ENCODE measurements around the gene KRTAP10-6.
"Not testable (repeated sequence)": the region's sequence is repeated elsewhere in the genome, so short reads cannot be mapped to it uniquely, and the experiment has no call there.

The KRTAP10-6 gene

DNA sequence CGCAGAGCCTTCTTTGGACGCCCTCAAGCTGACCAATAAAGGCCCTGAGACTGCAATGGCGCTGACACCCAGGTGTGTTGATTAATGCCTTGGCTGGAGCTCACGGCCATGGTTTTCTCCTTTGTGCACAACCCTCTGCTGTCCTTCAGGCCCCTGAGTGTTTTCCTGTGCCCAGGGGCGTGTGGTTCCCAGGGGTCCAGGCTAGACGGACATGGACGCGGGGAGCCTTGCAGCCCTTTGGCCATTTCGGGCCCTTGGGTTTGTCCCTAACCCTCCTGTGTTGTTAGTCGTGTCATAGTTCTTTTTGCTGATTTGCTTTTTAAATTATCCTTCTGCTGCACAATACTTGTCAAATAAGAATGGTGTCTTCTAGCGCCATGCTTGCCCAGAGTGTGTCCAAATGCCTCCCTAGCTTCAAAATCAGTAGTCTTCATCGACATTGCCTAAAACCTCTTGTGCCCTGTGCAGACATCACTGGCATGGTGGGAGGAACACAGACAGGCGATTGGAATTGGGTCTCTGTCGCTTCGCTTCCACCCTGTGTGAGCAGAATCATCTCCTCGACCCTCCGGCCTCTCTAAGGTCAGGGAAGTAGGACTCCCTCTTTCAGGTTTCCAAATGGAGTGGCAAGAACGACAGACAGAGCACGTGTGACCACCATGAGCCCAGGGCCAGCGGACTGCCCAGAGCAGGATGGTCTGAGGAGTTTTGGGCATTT is 16.8 kb downstream of the KRTAP10-6 start:
- DNase-seq, result no peak

DNA sequence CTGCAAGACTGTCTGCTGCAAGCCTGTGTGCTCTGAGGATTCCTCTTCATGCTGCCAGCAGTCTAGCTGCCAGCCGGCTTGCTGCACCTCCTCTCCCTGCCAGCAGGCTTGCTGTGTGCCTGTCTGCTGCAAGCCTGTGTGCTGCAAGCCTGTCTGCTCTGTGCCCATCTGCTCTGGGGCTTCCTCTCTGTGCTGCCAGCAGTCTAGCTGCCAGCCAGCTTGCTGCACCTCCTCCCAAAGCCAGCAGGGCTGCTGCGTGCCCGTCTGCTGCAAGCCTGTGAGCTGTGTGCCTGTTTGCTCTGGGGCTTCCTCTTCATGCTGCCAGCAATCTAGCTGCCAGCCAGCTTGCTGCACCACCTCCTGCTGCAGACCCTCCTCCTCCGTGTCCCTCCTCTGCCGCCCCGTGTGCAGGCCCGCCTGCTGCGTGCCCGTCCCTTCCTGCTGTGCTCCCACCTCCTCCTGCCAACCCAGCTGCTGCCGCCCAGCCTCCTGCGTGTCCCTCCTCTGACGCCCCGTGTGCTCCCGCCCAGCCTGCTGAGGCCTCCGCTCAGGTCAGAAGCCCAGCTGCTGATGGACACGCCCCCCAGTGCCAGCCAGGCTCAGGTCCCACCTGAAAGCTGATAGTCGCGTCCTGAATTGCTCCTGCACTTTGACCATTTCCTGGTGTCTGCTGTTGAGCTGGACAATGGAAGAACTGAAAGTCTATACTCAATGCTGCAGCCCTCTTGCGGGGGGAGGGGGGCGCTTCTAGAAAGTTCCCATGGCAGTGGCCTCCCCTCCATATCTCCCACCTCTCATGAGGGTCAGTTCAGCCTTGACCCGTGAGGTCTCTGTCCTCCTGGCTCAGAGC is 17.6 kb downstream of the KRTAP10-6 start:
- no peak for DNase-seq

DNA sequence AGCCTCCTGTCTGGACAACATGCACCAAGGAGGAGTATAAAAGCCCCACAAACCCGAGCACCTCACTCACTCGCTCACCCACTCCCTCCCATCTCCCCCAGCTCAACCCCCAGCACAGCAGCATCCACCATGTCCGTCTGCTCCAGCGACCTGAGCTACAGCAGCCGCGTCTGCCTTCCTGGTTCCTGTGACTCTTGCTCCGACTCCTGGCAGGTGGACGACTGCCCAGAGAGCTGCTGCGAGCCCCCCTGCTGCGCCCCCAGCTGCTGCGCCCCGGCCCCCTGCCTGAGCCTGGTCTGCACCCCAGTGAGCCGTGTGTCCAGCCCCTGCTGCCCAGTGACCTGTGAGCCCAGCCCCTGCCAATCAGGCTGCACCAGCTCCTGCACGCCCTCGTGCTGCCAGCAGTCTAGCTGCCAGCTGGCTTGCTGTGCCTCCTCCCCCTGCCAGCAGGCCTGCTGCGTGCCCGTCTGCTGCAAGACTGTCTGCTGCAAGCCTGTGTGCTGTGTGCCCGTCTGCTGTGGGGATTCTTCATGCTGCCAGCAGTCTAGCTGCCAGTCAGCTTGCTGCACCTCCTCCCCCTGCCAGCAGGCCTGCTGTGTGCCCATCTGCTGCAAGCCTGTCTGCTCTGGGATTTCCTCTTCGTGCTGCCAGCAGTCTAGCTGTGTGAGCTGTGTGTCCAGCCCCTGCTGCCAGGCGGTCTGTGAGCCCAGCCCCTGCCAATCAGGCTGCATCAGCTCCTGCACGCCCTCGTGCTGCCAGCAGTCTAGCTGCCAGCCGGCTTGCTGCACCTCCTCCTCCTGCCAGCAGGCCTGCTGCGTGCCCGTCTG is 18.5 kb downstream of the KRTAP10-6 start, which contains the start of gene KRTAP10-4:
TSS of gene KRTAP10-4 (plus strand) at position 100 of the 827 bp plus-strand sequence. CDS start at position 130, 30 bp downstream.
- DNase-seq, result not testable (repeated sequence)

DNA sequence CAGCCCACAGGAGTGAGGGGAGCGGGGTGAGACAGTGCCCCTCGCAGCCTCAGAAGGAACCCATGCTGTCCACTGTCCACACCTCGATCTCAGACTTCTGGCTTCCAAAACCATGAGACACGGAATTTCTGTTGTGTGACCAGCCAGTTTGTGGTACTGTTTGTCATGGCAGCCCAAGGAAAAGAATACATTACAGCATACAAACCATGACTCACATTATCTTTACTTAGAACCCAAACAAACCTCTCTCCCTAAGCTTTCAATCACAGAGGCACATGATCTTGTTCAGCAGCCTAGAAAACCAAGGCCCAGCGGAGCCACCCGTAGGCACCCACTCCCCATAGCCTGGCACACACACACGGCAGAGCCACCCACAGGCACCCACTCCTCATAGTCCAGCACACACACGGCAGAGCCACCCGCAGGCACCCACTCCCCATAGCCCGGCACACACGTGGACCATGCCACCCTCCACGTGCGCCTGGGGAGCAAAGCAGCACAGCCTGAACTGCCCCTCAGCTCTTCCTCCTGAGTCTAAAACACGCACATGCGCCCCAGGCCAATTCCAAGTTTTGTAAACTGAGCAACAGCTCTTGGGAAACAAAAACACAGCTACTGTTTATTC is 19.2 kb downstream of the KRTAP10-6 start:
- no peak for DNase-seq

DNA sequence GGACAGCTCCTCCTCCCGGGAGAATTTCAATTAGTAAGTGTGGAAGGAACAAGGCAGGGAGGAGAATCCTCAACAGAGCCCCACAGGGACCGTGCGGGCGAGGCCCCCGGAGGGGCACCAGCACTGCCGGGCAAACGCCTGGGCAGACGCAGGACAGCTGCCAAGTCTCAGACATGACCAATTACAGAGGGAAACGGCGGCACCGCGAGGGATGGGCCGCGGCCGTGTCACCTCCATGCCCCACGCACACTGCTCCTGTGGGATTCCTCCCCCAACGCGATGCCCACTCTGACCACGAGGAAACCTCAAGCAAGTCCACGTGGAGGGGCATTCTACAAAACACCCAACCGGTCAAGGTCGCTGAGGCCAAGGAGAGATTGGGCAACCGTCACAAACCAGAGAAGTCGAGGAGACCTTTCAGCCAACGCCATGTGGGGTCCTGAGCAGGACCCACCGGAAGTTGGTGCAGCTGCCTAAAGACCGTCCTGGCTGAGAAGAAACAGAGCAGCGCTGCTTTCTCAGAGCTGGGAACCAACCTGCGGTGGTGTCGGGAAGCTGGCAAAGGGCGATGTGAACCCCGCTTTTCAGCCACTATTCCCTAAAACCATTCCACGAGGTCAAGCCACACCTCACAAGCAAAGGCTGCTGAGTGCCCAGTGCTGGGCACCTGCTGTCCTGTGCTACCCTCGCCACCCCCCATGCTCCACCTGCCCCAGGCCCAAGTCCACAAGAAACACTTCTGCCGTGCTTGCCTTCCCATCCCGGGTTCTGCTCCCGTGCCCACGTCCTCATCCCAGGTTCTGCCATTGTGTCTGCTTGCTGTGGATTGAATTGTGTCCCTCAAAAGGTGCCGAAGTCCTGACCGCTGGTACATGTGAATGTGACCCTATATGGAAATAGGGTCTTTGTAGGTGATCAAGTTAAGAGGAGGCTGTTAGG is 20.2 kb downstream of the KRTAP10-6 start:
- DNase-seq, result no peak

DNA sequence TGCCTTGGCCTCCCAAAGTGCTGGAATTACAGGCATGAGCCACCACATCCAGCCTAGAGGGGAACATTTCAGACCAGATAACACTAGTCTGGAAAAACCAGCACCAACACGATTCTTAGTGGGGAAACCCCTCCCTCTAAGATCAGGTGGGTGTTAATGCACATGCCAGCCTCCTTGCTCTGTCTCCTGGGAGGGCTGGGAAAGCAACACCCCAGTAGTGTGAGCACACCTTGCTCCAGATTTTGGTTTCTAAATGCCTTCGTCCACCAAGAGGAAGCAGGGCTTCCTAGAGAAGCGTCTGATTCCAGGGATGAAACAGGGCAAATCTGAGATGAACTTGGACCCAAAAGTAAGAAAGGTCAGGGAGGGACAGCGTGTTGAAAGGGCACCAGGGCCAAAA is 21.0 kb downstream of the KRTAP10-6 start:
- no peak for DNase-seq

DNA sequence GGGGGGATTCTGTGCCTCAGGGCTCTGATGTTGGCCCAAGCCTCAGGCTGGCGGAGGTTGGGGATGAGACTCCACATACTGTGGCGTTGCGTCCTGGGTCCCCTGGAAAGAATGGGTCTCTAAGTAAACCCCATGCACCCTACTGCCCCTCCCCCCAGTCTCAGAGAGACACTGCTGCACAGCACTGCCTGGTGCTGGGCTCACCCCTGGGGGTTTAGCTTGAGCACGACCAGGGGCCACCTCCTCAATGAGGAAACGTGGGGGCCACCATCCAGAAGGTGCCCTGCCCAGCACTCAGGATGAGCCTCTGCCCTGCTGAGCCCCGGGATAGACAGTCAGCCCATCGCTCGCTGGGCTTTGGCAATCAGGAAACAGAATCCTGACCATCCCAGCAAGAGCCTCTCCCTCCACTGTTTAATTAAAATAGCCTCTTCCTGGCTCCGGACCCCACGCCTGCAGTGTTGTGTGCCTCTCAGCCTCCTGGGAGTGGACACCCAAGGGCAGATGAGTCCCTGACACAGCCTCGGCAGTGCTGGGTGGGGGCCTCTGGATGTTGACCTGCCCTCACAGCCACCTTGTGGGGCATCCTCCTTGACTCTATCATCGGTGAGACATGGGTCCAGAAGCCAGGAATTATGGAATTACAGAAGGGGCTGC is 22.3 kb downstream of the KRTAP10-6 start:
- no peak for DNase-seq

DNA sequence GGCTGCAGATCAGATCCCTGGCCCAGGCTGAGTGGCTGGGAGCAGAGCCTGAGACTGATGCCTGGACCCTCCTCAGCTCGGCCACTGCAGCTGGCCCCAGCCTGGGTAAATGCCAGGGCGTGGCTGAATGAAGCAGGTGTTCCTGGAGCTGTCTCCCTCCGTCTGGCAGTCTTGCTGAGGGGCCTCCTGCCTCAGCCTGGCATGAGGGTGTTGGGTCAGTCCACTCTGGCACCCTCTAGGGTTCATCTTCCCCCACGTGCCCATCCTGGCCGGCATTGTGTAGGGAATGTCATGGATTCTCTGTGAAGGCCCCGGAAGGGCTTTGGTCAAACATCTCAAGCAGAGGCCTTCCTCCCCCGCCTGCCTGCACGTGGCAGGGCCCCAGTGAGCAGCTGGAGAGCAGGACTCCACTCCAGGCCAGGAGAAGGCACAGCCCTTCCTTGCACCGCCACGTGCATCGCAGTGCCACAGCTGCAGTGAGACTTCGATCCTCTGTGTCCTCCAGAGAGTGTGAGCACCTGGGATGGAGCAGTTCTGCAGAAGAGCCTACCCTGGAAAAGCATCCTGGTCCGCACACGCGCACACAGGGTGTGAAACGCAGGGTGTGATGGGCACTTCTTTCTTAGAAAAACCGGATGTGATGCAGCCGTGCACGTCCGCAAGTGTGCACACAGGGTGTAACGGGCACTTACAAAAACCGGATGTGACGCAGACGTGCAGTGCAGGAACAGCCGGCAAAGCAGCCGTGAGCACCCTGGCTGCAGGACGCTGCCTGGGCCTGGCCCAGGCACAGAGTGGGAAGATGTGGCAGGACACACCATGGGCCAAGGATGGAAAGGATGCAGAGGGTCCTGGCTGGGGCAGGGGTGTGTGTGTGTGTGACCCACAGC is 23.4 kb downstream of the KRTAP10-6 start:
- DNase-seq, result no peak

DNA sequence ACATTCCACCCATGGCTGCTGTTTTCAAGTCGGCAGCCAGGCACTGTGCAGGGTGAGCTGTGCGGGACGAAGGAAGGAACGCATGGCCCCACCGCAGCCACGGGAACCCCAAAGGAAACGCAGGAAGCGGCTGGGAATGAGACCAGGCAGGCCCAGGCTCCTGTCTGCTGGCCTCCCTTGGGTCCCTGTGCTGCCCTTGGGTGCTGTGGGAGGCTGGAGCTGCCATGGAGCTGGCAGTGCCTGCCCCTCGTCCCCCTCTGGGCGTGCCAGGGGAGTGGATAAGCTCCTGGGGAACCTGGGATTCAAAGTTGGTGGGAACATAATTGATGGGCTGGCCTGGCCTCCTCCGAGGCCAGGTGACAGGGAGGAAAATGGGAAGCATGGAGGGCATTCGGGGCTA is 24.0 kb downstream of the KRTAP10-6 start:
- no peak for DNase-seq

DNA sequence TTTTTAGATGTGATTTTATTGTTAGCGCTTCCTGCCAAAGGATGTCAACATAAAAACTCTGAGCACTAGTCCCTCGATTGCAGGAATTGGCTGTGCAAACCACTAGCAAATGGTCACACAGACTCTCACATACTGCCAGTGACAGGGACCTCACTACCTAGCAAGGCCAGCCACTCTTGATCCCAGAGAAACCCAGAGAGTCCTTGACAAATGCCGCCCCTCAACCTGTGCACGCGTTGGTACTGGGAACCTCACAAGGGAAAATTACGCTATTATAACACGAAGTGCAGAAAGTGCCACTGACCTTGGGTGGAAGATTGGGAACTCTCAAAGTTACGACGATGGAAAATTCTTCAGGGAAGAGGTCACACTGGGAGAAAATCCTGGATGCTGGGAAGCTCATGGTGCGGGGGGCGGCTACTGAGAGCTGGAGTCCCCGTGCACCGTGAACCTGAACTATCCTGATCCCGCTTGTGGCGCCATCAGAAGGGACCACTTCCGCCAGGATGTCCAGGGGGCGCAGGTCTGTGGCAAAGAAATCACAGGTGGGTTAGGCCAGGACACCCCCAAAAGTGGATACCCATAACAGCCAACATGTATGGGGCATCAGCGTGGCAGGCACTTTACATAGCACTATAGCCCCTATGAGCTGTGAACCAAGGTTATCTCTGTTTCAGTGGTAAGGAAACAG is 24.7 kb downstream of the KRTAP10-6 start:
- no peak for DNase-seq

DNA sequence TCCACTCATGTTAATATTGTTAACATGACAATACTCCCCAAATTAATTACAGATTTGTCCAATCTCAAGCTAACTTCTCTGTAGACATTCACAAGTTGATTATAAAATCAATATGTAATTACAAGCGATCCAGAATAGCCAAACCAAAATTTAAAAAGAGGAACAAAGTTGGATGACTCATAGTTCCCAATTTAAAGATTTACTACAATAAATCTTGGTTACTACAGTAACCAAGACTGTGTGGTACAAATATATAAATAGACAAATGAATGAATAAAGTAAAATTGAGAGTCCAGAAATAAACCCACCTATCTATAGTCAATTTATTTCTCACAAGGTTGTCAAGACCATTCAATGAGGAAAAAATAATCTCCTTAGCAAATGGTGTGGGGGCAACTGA is 25.9 kb downstream of the KRTAP10-6 start:
- DNase-seq, result no peak

DNA sequence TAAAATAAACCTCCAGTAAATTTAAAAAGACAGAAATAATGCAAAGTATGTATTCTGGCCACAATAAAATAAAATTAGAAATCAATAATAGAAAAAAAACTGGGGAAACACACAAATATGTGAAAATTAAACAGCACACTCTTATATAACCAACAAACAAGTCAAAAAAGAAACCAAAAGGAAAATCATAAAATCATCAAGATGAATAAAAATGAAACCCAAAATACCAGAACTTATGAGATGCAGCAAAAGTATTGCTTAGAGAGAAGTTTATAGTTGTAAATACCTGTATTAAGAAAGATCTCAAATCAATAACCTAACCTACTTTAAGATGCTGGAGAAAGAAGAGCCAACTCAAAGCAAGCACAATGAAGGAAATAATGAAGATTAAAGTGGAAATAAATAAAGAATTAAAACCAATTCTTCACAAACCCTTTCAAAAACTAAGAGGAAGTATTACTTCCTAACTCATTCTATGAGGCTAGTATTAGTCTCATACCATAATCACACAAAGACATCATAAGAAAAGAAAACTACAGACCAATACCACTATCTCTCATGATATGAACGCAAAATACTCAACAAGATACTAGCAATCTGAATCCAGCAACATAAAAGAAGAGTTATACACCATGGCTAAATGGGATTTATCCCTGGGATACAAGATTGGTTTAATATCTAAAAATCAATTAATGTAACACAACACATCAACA is 27.3 kb downstream of the KRTAP10-6 start:
- no peak for DNase-seq

DNA sequence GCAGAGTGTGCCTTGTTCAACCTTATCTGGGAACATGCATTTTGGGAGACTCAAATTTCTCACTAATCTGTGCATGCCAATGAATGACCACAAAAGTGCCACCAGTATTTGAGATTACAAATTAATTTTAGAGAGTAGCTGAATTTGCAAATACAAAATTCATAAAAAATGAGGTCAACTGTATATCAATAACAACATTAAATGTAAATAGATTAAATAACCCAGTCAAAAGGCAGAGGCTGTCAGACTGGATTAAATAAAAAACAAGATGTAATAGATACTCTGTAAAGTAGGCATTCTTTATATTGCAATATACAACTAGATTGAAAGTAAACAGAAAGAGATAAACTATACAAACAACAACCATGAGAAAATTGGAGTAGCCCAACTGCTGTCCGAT is 28.2 kb downstream of the KRTAP10-6 start:
- DNase-seq, result no peak

DNA sequence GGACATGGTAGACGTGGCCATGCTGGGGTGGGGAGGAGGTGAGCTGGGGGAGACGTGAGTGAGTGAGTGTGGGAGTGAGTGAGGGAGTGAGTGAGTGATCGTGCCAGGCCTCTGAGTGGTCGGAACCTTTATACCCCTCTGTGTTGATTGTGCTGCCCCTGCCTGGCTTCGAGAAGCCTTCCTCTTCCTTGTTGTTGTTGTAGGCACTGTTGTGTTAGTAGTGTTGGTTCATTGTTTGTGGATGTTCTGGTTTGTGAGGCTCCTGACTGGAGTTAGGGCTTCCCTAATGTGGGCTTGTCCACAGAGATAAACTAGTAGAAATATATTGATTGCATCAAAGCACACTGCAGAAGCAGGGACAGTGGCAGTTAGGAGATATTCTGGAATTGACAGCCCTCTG is 33.6 kb downstream of the KRTAP10-6 start, which contains the start of gene KRTAP10-3:
TSS of gene KRTAP10-3 (minus strand) at position 101 of the 400 bp plus-strand sequence. CDS start at position 21, 80 bp downstream.
- no peak for DNase-seq

DNA sequence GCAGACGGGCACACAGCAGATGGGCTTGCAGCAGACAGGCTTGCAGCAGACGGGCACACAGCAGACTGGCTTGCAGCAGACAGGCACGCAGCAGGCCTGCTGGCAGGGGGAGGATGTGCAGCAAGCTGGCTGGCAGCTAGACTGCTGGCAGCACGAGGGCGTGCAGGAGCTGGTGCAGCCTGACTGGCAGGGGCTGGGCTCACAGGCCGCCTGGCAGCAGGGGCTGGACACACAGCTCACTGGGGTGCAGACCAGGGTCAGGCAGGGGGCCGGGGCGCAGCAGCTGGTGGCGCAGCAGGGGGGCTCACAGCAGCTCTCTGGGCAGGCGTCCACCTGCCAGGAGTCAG is 34.0 kb downstream of the KRTAP10-6 start:
- DNase-seq, result not testable (repeated sequence)

DNA sequence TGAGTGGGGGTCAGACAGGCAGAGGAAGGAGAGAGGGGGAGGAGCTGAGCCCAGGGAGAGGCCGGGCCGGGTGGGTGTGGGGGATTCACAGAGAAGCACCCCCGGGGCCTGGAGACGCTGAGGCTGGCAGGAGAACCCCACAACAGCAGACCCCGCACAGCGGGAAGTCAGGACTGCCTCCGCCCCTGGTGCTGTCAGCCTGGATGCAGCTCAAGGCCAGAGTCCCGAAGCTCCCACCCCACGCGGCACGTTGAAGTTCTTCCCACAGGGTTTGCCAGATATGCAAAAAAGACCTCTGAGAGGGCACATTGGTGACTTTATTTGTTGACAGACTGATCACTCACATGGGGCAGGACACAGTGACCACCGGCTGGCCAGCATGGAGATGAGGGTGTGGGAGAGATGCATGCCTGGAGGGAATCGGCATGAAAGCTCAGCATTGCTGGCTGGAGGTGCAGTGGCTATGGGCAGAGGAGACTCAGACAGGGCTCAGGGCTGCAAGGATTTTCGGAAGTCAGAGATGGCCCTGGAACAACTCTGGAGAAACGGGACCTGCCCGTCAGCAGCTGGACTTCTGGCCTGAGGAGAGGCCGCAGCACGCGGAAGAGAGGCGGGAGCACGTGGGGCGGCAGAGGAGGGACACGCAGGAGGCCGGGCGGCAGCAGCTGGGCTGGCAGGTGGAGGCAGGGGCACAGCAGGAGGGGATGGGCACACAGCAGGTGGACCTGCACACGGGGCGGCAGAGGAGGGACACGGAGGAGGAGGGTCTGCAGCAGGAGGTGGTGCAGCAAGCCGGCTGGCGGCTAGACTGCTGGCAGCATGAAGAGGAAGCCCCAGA is 34.6 kb downstream of the KRTAP10-6 start:
- no peak for DNase-seq

DNA sequence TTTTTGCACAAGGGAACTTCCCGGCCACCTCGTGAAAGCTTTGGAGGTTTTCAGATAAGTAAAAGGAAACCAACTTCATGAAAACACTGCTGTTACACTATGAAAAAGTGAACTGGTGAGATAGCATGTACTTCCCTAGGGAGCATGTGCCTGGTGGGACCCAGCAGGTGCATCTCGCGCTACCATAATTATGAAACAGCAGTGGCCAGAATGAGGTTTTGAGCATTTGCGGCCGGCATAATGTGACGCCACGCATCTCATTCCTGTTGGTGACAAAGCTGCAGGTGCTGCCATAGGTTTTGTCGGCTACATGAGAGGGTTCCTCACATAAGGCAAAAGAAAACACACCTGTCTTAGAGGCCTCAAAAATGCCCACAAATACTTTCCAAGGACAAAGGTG is 35.4 kb downstream of the KRTAP10-6 start:
- DNase-seq, result no peak
